Astrocyte (in vitro differentiated cells and primary cell): ENCODE measurements around the gene CCNL1.

Experiments
- EZH2 ChIP-seq: IDR thresholded peaks from 2 replicates; pipeline ENCODE4 v1.6.1; 2012; ENCODE audit warnings: mild to moderate bottlenecking, low read length, inconsistent platforms; ENCODE audit not compliant: insufficient read depth
- TF ChIP-seq, protein P1 (sequence below): IDR thresholded peaks from 2 replicates; pipeline ENCODE4 v1.5.1; 2011; ENCODE audit warnings: low read depth, mild to moderate bottlenecking, inconsistent platforms, low read length, moderate library complexity; ENCODE audit not compliant: insufficient read depth

DNA sequence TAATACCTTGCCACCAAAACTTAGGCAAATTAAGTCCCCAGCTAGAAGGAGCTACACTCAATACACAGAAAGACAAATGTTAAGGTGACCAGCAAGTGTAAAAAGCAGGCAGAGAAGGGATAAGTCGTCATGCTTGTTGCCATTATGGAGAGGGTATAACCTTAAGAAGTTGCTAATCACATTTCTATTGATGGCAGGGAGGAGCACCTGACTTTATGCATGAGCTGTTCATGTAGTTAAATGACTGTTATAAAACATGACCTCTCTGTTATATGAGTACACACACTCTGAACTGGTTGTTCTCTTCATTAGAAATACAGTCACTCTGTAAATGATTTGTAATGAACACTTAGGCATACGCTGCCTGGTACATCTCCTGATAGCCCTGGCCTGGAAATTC, 6.6 kb upstream of the CCNL1 start:
- TF ChIP-seq, protein P1, sequence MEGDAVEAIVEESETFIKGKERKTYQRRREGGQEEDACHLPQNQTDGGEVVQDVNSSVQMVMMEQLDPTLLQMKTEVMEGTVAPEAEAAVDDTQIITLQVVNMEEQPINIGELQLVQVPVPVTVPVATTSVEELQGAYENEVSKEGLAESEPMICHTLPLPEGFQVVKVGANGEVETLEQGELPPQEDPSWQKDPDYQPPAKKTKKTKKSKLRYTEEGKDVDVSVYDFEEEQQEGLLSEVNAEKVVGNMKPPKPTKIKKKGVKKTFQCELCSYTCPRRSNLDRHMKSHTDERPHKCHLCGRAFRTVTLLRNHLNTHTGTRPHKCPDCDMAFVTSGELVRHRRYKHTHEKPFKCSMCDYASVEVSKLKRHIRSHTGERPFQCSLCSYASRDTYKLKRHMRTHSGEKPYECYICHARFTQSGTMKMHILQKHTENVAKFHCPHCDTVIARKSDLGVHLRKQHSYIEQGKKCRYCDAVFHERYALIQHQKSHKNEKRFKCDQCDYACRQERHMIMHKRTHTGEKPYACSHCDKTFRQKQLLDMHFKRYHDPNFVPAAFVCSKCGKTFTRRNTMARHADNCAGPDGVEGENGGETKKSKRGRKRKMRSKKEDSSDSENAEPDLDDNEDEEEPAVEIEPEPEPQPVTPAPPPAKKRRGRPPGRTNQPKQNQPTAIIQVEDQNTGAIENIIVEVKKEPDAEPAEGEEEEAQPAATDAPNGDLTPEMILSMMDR: no peak
- TF ChIP-seq EZH2: no peak
